HCT116 (cell line): ENCODE measurements around the gene EXOSC5. TPM values are rescaled to one million over a fixed set of nuclear protein-coding genes. Genes with fewer than 3 reads are reported as not detected.

ENCODE experiments used
- ATAC-seq: fragments of 200-7000 bp; cut with Tn5 transposase; 2 replicates; pipeline ENCODE4 v1.9.1; 2020; ENCODE audit warnings: mild to moderate bottlenecking, moderate library complexity
- BruUV-seq: library from RNA; stranded (reverse); fragments of 400-500 nt; replicated peaks from 2 replicates; lab custom pipeline; 2021; lab: Mats Ljungman, UMichigan
- CTCF ChIA-PET: fragments of 300-600 bp; sonication (Branson Sonifier 250); formaldehyde crosslinking; loops from one replicate; lab custom pipeline; 2021; ENCODE audit warnings: antibody characterized with exemption; lab: Charles Lee
- POLR2A ChIA-PET: fragments of 300-600, 350-600 bp; sonication (Branson Sonifier 250); formaldehyde crosslinking; loops from one replicate; lab custom pipeline; 2021; ENCODE audit warnings: antibody characterized with exemption; lab: Charles Lee
- RAD21 ChIA-PET, 2 experiments: fragments of 300-600 bp; sonication (Branson Sonifier 250); formaldehyde crosslinking; loops; one replicate each; lab custom pipeline; 2023; ENCODE audit warnings: low total read pairs in 2 of 2; ENCODE audit not compliant: uncharacterized antibody in 2 of 2, unreplicated experiment in 2 of 2, low non-redundant PET in 1 of 2; lab: Charles Lee
- DNase-seq: peaks from one replicate; pipeline ENCODE4 v3.0.0-alpha.2; 2010; ENCODE audit warnings: low read depth, low spot score
- H2AFZ ChIP-seq: fragments of 200-600 bp; shearing (Covaris generic), sonication (generic); 2 replicates; pipeline ENCODE4 v1.6.1; 2017; ENCODE audit warnings: low read depth, mixed run types, mixed read lengths, antibody characterized with exemption, low read length; ENCODE audit not compliant: poor library complexity, severe bottlenecking
- H3K27ac ChIP-seq: 2 replicates; pipeline ENCODE4 v1.5.1; 2012; ENCODE audit warnings: low read depth, low read length
- H3K27me3 ChIP-seq: fragments of 200-600 bp; sonication (generic); 2 replicates; pipeline ENCODE4 v1.6.1; 2016; ENCODE audit warnings: mixed run types, low read length, mixed read lengths; ENCODE audit not compliant: insufficient read depth
- H3K36me3 ChIP-seq, 2 experiments: fragments of 200-500 bp in 1 of 2; fragments of 200-600 bp in 1 of 2; sonication (Bioruptor generic) in 1 of 2; sonication (generic) in 1 of 2; 2 replicates each; pipeline versions ENCODE4 v1.5.1 to v1.6.1; 2014 to 2016; ENCODE audit warnings: low read length in 2 of 2, inconsistent platforms in 1 of 2, mixed read lengths in 1 of 2, mixed run types in 1 of 2; ENCODE audit not compliant: insufficient read depth in 2 of 2, control insufficient read depth in 1 of 2
- H3K4me1 ChIP-seq, 2 experiments: fragments of 200-600 bp in 1 of 2; sonication (generic) in 1 of 2; 2 replicates each; pipeline versions ENCODE4 v1.5.1 to v1.6.1; 2012 to 2017; ENCODE audit warnings: low read length in 2 of 2, inconsistent platforms in 1 of 2, mild to moderate bottlenecking in 1 of 2, mixed read lengths in 1 of 2, mixed run types in 1 of 2, moderate library complexity in 1 of 2; ENCODE audit not compliant: insufficient read depth in 2 of 2, control insufficient read depth in 1 of 2
- H3K4me2 ChIP-seq: fragments of 200-600 bp; sonication (generic); 2 replicates; pipeline ENCODE4 v1.6.1; 2017; ENCODE audit warnings: mixed run types, low read length, mixed read lengths
- H3K4me3 ChIP-seq, 2 experiments: fragments of 200-600 bp in 1 of 2; sonication (generic) in 1 of 2; replicated peaks in 1 of 2; 2 replicates each; pipeline ENCODE4 v1.5.1; 2011 to 2016; ENCODE audit warnings: low read length in 2 of 2, control low read depth in 1 of 2, low read depth in 1 of 2, mild to moderate bottlenecking in 1 of 2, mixed read lengths in 1 of 2, mixed run types in 1 of 2
- H3K79me2 ChIP-seq: fragments of 200-600 bp; sonication (generic); 2 replicates; pipeline ENCODE4 v1.6.1; 2017; ENCODE audit warnings: mild to moderate bottlenecking, mixed run types, low read length, moderate library complexity, mixed read lengths; ENCODE audit not compliant: insufficient read depth
- H3K9ac ChIP-seq: fragments of 200-600 bp; sonication (generic); 2 replicates; pipeline ENCODE4 v1.6.1; 2016; ENCODE audit warnings: low read length, mixed read lengths
- H3K9me2 ChIP-seq: fragments of 200-600 bp; sonication (generic), shearing (Covaris generic); 2 replicates; pipeline ENCODE4 v1.6.1; 2017; ENCODE audit warnings: mixed run types, mild to moderate bottlenecking, moderate library complexity; ENCODE audit not compliant: insufficient read depth
- H3K9me3 ChIP-seq, 2 experiments: fragments of 200-500 bp in 1 of 2; fragments of 200-600 bp in 1 of 2; sonication (Bioruptor generic) in 1 of 2; sonication (generic) in 1 of 2; 2 replicates each; pipeline ENCODE4 v1.6.1; 2014 to 2017; ENCODE audit warnings: low read length in 2 of 2, mixed read lengths in 2 of 2, inconsistent platforms in 1 of 2, low read depth in 1 of 2, mild to moderate bottlenecking in 1 of 2, mixed run types in 1 of 2, moderate library complexity in 1 of 2; ENCODE audit not compliant: control insufficient read depth in 1 of 2, insufficient read depth in 1 of 2
- H4K20me1 ChIP-seq: fragments of 200-600 bp; sonication (generic), shearing (Covaris generic); 2 replicates; pipeline ENCODE4 v1.6.1; 2017; ENCODE audit warnings: mixed run types, mild to moderate bottlenecking, moderate library complexity; ENCODE audit not compliant: insufficient read depth
- CBX3 ChIP-seq: IDR thresholded peaks from 2 replicates; pipeline ENCODE4 v1.6.1; 2012; ENCODE audit warnings: low read depth
- CEBPB ChIP-seq: IDR thresholded peaks from 2 replicates; pipeline ENCODE4 v1.6.1; 2012; ENCODE audit warnings: low read depth
- EGR1 ChIP-seq: IDR thresholded peaks from 2 replicates; pipeline ENCODE4 v1.6.1; 2012; ENCODE audit warnings: low read depth
- ELF1 ChIP-seq: IDR thresholded peaks from 2 replicates; pipeline ENCODE4 v1.6.1; 2012; ENCODE audit warnings: low read depth, borderline replicate concordance
- EZH2phosphoT487 ChIP-seq: fragments of 200-600 bp; IDR thresholded peaks from 2 replicates; pipeline ENCODE4 v1.6.1; 2018; ENCODE audit warnings: antibody characterized with exemption, borderline replicate concordance
- FOSL1 ChIP-seq: IDR thresholded peaks from 2 replicates; pipeline ENCODE4 v1.6.1; 2012; ENCODE audit warnings: low read depth
- JUND ChIP-seq: IDR thresholded peaks from 2 replicates; pipeline ENCODE4 v1.6.1; 2012
- MAX ChIP-seq: IDR thresholded peaks from 2 replicates; pipeline ENCODE4 v1.6.1; 2012
- POLR2AphosphoS5 ChIP-seq: IDR thresholded peaks from 2 replicates; pipeline ENCODE4 v1.6.1; 2011; ENCODE audit warnings: mild to moderate bottlenecking, low read depth, low read length, moderate library complexity
- RAD21 ChIP-seq: IDR thresholded peaks from 2 replicates; pipeline ENCODE4 v1.6.1; 2012; ENCODE audit warnings: low read depth, mild to moderate bottlenecking
- REST ChIP-seq: IDR thresholded peaks from 2 replicates; pipeline ENCODE4 v1.6.1; 2012; ENCODE audit warnings: low read depth
- SP1 ChIP-seq: IDR thresholded peaks from 2 replicates; pipeline ENCODE4 v1.6.1; 2012; ENCODE audit warnings: low read depth
- TCF7L2 ChIP-seq: IDR thresholded peaks from 2 replicates; pipeline ENCODE4 v1.7.0; 2011; ENCODE audit warnings: borderline replicate concordance, inconsistent platforms; ENCODE audit not compliant: insufficient read depth, insufficient read length; ENCODE audit errors: extremely low read depth
- YY1 ChIP-seq: IDR thresholded peaks from 2 replicates; pipeline ENCODE4 v1.6.1; 2011; ENCODE audit warnings: low read length, low read depth, moderate library complexity, mild to moderate bottlenecking; ENCODE audit not compliant: insufficient replicate concordance; ENCODE audit errors: extremely low read depth
- ZBTB33 ChIP-seq: IDR thresholded peaks from 2 replicates; pipeline ENCODE4 v1.6.1; 2011; ENCODE audit warnings: mild to moderate bottlenecking, low read length, moderate library complexity; ENCODE audit not compliant: insufficient replicate concordance; ENCODE audit errors: extremely low read depth
- ZNF274 ChIP-seq: fragments of 200-500 bp; sonication (Bioruptor generic); IDR thresholded peaks from 2 replicates; pipeline ENCODE4 v1.6.1; 2014; ENCODE audit warnings: mild to moderate bottlenecking, low read depth, low read length, inconsistent platforms
- intact Hi-C: fragments of 100-400 bp; cut with micrococcal nuclease; formaldehyde crosslinking; loops from 2 replicates; pipeline ENCODE4 v1.10.0; 2022
- total RNA-seq: library from RNA; stranded (reverse); gene quantifications from one replicate; pipeline ENCODE4 v1.2.1, GENCODE V29; 2021; ENCODE audit not compliant: unreplicated experiment
- TF ChIP-seq, protein P1 (sequence below): IDR thresholded peaks from 2 replicates; pipeline ENCODE4 v1.6.1; 2012

Gene EXOSC5
- total RNA-seq, 1 experiment from 2014 or later, result 57.5 TPM

- H3K9ac ChIP-seq, result no peak overlapping the region
- intact Hi-C loops, result no loop called here
- CTCF ChIA-PET, result no interaction called here
Observed at GRCh38 chr19:41416194-41416674, 19.1 kb upstream of the EXOSC5 start.

More at GRCh38 chr19:41416194-41416674, 19.1 kb upstream of the EXOSC5 start:
- Histone ChIP-seq H3K79me2 (no peaks in the 10 kb centered on the region), H3K27ac (no peak overlapping the region), H3K9me3 (no peaks in the 10 kb centered on the region), H3K36me3 (peaks cover 3 to 6% of the 10 kb centered on the region in 2 experiments; a peak in 2 of 4 replicates), H3K4me2 (no peak overlapping the region), H4K20me1 (no peaks in the 10 kb centered on the region), H2AFZ (no peak overlapping the region), H3K4me1 (0 out of 4 replicates have a peak, but pooled peaks cover 0 to 3% of the 10 kb centered on the region in 2 experiments), H3K27me3 (no peaks in the 10 kb centered on the region), H3K4me3 (no peak overlapping the region), H3K9me2 (no peaks in the 10 kb centered on the region)
- DNase-seq (no peak), ATAC-seq (no peak)
- RAD21 ChIA-PET, result interaction anchor here in 1 of 2 experiments (0.7 kb wide), 1 partner anchor 174 kb away, joined by 3 read pairs; no protein-coding TSS in a partner anchor
- POLR2A ChIA-PET, result no interaction called here
- no TSS peak for BruUV-seq
- TF ChIP-seq EZH2phosphoT487 (no peak), MAX (no peak), SP1 (no peak), YY1 (no peak), CBX3 (no peak), ZBTB33 (no peak), REST (no peak), RAD21 (no peak), TCF7L2 (no peak), ZNF274 (no peak), JUND (no peak), EGR1 (no peak), FOSL1 (no peak), CEBPB (no peak), POLR2AphosphoS5 (no peak), ELF1 (no peak)
- TF ChIP-seq, protein P1, sequence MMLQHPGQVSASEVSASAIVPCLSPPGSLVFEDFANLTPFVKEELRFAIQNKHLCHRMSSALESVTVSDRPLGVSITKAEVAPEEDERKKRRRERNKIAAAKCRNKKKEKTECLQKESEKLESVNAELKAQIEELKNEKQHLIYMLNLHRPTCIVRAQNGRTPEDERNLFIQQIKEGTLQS, result no peak
